Measurements from ENCODE around the gene HPS4.

GRCh38 chr22:26481112-26481693 is 2.4 kb downstream of the HPS4 start:
- no peak for TF ChIP-seq POLR2A (IDR thresholded peaks at IDR 0.05)
- TF ChIP-seq, protein P1, sequence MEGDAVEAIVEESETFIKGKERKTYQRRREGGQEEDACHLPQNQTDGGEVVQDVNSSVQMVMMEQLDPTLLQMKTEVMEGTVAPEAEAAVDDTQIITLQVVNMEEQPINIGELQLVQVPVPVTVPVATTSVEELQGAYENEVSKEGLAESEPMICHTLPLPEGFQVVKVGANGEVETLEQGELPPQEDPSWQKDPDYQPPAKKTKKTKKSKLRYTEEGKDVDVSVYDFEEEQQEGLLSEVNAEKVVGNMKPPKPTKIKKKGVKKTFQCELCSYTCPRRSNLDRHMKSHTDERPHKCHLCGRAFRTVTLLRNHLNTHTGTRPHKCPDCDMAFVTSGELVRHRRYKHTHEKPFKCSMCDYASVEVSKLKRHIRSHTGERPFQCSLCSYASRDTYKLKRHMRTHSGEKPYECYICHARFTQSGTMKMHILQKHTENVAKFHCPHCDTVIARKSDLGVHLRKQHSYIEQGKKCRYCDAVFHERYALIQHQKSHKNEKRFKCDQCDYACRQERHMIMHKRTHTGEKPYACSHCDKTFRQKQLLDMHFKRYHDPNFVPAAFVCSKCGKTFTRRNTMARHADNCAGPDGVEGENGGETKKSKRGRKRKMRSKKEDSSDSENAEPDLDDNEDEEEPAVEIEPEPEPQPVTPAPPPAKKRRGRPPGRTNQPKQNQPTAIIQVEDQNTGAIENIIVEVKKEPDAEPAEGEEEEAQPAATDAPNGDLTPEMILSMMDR (IDR thresholded peaks at IDR 0.05): no peak

Measured in heart left ventricle (tissue), 13 donors.